ENCODE data around the gene CDSN. TPM values are rescaled to one million over a fixed set of nuclear protein-coding genes. Genes with fewer than 3 reads are reported as not detected.

CDSN gene
- total and polyA plus RNA-seq, 3 experiments from 2014 or later: not detected

- CTCF ChIA-PET: no interaction called here
- Mint-ChIP-seq H3K27ac (no peak overlapping the region), H3K27me3 (no peaks in the 10 kb centered on the region), H3K4me1 (peaks cover 21 to 28% (median 26%) of the 10 kb centered on the region in 3 donors), H3K9me3 (no peaks in the 10 kb centered on the region), H3K36me3 (peaks cover 3 to 53% (median 4%) of the 10 kb centered on the region in 3 donors), H3K4me3 (no peak overlapping the region)
- H3K36me3 ChIP-seq (ENCODE audit: insufficient read depth, low read length): peaks cover 4% of the 10 kb centered on the region
- H3K27ac ChIP-seq (ENCODE audit: low read depth, low read length): no peak overlapping the region
- DNase-seq: no peak
- no peaks in the 10 kb centered on the region for H3K9me3 ChIP-seq (ENCODE audit: low read length)
- peaks cover 12% of the 10 kb centered on the region for H3K4me1 ChIP-seq (ENCODE audit: insufficient read depth, low read length)
- no peak overlapping the region for H3K4me3 ChIP-seq (ENCODE audit: low read length)
- POLR2A ChIA-PET: no interaction called here
- no peaks in the 10 kb centered on the region for H3K27me3 ChIP-seq (ENCODE audit: insufficient read depth, low read length, poor library complexity, severe bottlenecking)
Measured at GRCh38 chr6:31154436-31154835, 34.2 kb upstream of the CDSN start.

GRCh38 chr6:31152781-31153180 is 32.5 kb upstream of the CDSN start:
- H3K4me1 ChIP-seq (ENCODE audit: insufficient read depth, low read length): peaks cover 5% of the 10 kb centered on the region
- H3K36me3 ChIP-seq (ENCODE audit: insufficient read depth, low read length): peaks cover 4% of the 10 kb centered on the region
- no peaks in the 10 kb centered on the region for H3K27me3 ChIP-seq (ENCODE audit: insufficient read depth, low read length, poor library complexity, severe bottlenecking)
- H3K36me3 Mint-ChIP-seq: peaks cover 3 to 53% (median 4%) of the 10 kb centered on the region in 3 donors
- no peaks in the 10 kb centered on the region for H3K27me3 Mint-ChIP-seq
- no peaks in the 10 kb centered on the region for H3K9me3 Mint-ChIP-seq
- H3K27ac Mint-ChIP-seq: peak overlapping the region in 1 of 8 donors; percentile 48
- peaks cover 9 to 11% (median 10%) of the 10 kb centered on the region in 3 donors for H3K4me1 Mint-ChIP-seq
- H3K9me3 ChIP-seq (ENCODE audit: low read length): no peaks in the 10 kb centered on the region
- DNase-seq: no peak
- H3K4me3 ChIP-seq (ENCODE audit: low read length): no peak overlapping the region
- ChIA-PET CTCF (interaction anchor here (1.8 kb wide), 1 partner anchor 214 kb away, joined by 5 read pairs; no protein-coding TSS in a partner anchor), POLR2A (no interaction called here)
- no peak overlapping the region for H3K4me3 Mint-ChIP-seq
- H3K27ac ChIP-seq (ENCODE audit: low read depth, low read length): no peak overlapping the region

- H3K4me1 ChIP-seq (ENCODE audit: insufficient read depth, low read length): no peaks in the 10 kb centered on the region
- no peaks in the 10 kb centered on the region for H3K27me3 ChIP-seq (ENCODE audit: insufficient read depth, low read length, poor library complexity, severe bottlenecking)
- ChIA-PET CTCF (interaction anchor here (0.8 kb wide), 1 partner anchor 13 kb away, joined by 3 read pairs; no protein-coding TSS in a partner anchor), POLR2A (interaction anchor here (1.0 kb wide), 1 partner anchor 8 kb away, joined by 3 read pairs; the partner anchor contains the start of gene TCF19)
- H3K27me3 Mint-ChIP-seq: no peaks in the 10 kb centered on the region
- H3K36me3 Mint-ChIP-seq: peaks cover 2 to 59% (median 4%) of the 10 kb centered on the region in 3 donors
- H3K4me1 Mint-ChIP-seq: no peaks in the 10 kb centered on the region
- no peaks in the 10 kb centered on the region for H3K9me3 ChIP-seq (ENCODE audit: low read length)
- H3K4me3 ChIP-seq (ENCODE audit: low read length): no peak overlapping the region
- no peak overlapping the region for H3K27ac Mint-ChIP-seq
- DNase-seq: no peak
- no peaks in the 10 kb centered on the region for H3K36me3 ChIP-seq (ENCODE audit: insufficient read depth, low read length)
- H3K27ac ChIP-seq (ENCODE audit: low read depth, low read length): no peak overlapping the region
- H3K9me3 Mint-ChIP-seq: no peaks in the 10 kb centered on the region
- H3K4me3 Mint-ChIP-seq: no peak overlapping the region
Measured at GRCh38 chr6:31149827-31150447, 29.7 kb upstream of the CDSN start.

DNA sequence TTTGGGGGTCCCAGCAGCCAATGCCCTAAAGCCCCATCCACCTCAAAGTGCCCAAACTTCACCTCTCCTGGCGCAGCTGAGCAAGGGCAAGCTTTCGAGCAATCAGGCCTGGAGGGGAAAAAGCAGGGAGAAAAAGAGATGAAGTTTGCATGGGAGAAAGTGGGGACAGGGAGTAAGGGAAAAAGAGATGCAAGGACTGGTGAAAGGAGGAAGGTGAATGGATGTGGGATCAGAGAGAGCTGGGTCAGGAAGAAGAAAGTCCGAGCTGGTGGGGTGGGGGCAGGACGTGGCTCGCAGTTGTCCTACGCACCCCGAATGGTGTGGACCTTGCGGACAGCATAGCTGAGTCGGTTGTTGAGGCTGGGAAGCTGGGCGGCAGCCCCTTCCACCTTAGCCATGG is 25.1 kb upstream of the CDSN start:
- ChIA-PET POLR2A (no interaction called here), CTCF (interaction anchor here (1.0 to 1.5 kb wide), 2 partner anchors 8 to 221 kb away, joined by 4 to 5 read pairs; no protein-coding TSS in a partner anchor)
- Histone ChIP-seq H3K4me1 (ENCODE audit: insufficient read depth, low read length) (no peaks in the 10 kb centered on the region), H3K4me3 (ENCODE audit: low read length) (no peak overlapping the region), H3K36me3 (ENCODE audit: insufficient read depth, low read length) (no peaks in the 10 kb centered on the region), H3K27me3 (ENCODE audit: insufficient read depth, low read length, poor library complexity, severe bottlenecking) (no peaks in the 10 kb centered on the region), H3K27ac (ENCODE audit: low read depth, low read length) (no peak overlapping the region), H3K9me3 (ENCODE audit: low read length) (no peaks in the 10 kb centered on the region)
- Mint-ChIP-seq H3K4me1 (no peaks in the 10 kb centered on the region), H3K27ac (peak overlapping the region in 2 of 8 donors; percentile 8 to 37), H3K9me3 (no peaks in the 10 kb centered on the region), H3K27me3 (no peaks in the 10 kb centered on the region), H3K4me3 (no peak overlapping the region), H3K36me3 (peaks cover 0 to 49% (median 2%) of the 10 kb centered on the region in 3 donors)
- no peak for DNase-seq

DNA sequence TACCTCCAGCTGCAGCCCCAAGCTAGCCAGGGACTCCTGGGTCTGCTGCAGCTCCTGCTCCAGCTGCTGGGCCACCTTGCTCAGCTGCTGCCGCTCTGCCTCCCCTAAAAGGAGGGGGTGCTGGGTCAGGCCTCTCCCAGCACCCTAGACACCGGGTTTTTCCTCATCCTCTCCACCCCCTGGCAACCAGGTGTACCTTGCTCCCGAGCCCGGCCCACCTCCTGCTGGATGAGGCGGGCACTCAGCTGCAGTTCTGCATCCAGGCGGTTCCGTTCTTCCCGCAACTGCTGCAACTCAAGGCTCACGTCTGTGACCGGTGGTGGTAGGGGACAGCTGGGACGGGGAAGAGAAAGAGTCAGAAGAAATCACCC is 24.7 kb upstream of the CDSN start:
- no peaks in the 10 kb centered on the region for H3K4me1 ChIP-seq (ENCODE audit: insufficient read depth, low read length)
- H3K4me3 Mint-ChIP-seq: no peak overlapping the region
- POLR2A ChIA-PET: no interaction called here
- H3K27me3 ChIP-seq (ENCODE audit: insufficient read depth, low read length, poor library complexity, severe bottlenecking): no peaks in the 10 kb centered on the region
- no peak overlapping the region for H3K4me3 ChIP-seq (ENCODE audit: low read length)
- H3K27ac Mint-ChIP-seq: peak overlapping the region in 1 of 8 donors; percentile 37
- no peaks in the 10 kb centered on the region for H3K9me3 Mint-ChIP-seq
- H3K27ac ChIP-seq (ENCODE audit: low read depth, low read length): no peak overlapping the region
- H3K4me1 Mint-ChIP-seq: no peaks in the 10 kb centered on the region
- CTCF ChIA-PET: no interaction called here
- no peaks in the 10 kb centered on the region for H3K27me3 Mint-ChIP-seq
- H3K36me3 Mint-ChIP-seq: peaks cover 0 to 44% (median 2%) of the 10 kb centered on the region in 3 donors
- no peak for DNase-seq
- no peaks in the 10 kb centered on the region for H3K9me3 ChIP-seq (ENCODE audit: low read length)
- no peaks in the 10 kb centered on the region for H3K36me3 ChIP-seq (ENCODE audit: insufficient read depth, low read length)

- ChIA-PET POLR2A (no interaction called here), CTCF (no interaction called here)
- H3K27me3 ChIP-seq (ENCODE audit: insufficient read depth, low read length, poor library complexity, severe bottlenecking): no peaks in the 10 kb centered on the region
- peak overlapping the region in 2 of 8 donors; percentile 75 to 91 for H3K27ac Mint-ChIP-seq
- H3K4me3 Mint-ChIP-seq: no peak overlapping the region
- H3K4me1 Mint-ChIP-seq: no peaks in the 10 kb centered on the region
- H3K36me3 Mint-ChIP-seq: peaks cover 0 to 41% (median 2%) of the 10 kb centered on the region in 3 donors
- no peak for DNase-seq
- H3K4me3 ChIP-seq (ENCODE audit: low read length): no peak overlapping the region
- H3K9me3 ChIP-seq (ENCODE audit: low read length): no peaks in the 10 kb centered on the region
- H3K36me3 ChIP-seq (ENCODE audit: insufficient read depth, low read length): no peaks in the 10 kb centered on the region
- H3K4me1 ChIP-seq (ENCODE audit: insufficient read depth, low read length): no peaks in the 10 kb centered on the region
- H3K27me3 Mint-ChIP-seq: no peaks in the 10 kb centered on the region
- H3K9me3 Mint-ChIP-seq: no peaks in the 10 kb centered on the region
- H3K27ac ChIP-seq (ENCODE audit: low read depth, low read length): no peak overlapping the region
Measured at GRCh38 chr6:31144296-31144969, 24.2 kb upstream of the CDSN start.

DNA sequence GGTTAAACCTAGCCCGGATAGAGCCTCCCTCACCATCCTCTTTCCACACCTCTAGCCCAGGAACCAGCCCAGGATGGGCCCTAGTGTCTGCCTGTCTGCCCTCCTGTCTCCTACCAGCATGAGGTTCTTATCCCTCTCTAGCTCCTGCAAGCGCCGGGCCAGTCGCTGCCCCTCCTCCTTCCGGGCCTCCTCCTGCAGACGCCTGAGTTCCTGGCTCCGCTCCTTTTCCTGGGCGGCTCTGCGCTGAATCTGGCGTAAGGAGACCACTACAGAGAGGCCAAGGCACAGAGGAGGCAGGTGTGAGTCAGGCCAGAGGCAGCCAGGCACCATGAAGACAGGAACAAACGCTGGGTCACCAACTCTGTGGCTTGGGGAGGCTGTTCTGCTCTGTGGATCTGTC is 22.9 kb upstream of the CDSN start:
- Mint-ChIP-seq H3K36me3 (peaks cover 0 to 38% (median 2%) of the 10 kb centered on the region in 3 donors), H3K9me3 (no peaks in the 10 kb centered on the region), H3K27ac (peak overlapping the region in 2 of 8 donors; percentile 73 to 77), H3K27me3 (no peaks in the 10 kb centered on the region), H3K4me3 (no peak overlapping the region), H3K4me1 (no peaks in the 10 kb centered on the region)
- Histone ChIP-seq H3K4me3 (ENCODE audit: low read length) (no peak overlapping the region), H3K36me3 (ENCODE audit: insufficient read depth, low read length) (no peaks in the 10 kb centered on the region), H3K4me1 (ENCODE audit: insufficient read depth, low read length) (no peaks in the 10 kb centered on the region), H3K27me3 (ENCODE audit: insufficient read depth, low read length, poor library complexity, severe bottlenecking) (no peaks in the 10 kb centered on the region), H3K27ac (ENCODE audit: low read depth, low read length) (no peak overlapping the region), H3K9me3 (ENCODE audit: low read length) (no peaks in the 10 kb centered on the region)
- CTCF ChIA-PET: no interaction called here
- POLR2A ChIA-PET: no interaction called here
- DNase-seq: no peak

DNA sequence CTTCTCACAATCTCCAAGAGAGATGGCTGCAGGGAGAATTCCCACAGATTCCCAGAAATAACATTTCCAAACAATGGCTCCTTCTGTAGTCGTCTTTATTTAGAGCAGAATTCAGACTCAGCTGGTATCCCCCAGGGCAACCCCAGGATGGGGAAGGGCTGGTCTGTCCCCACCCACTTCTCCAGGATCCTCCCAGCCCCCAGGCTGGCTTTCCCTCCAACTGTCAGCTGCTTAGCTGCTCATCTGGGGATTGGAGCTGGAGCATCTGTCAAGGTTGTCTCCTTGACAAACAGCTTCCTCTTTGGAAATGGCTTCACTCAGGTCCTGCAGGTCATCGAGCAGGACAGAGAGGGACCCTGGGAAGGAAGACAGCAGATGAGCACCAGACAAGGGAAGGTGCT is 22.1 kb upstream of the CDSN start:
- DNase-seq: no peak
- Mint-ChIP-seq H3K27ac (peak overlapping the region in 2 of 8 donors; percentile 51 to 56), H3K4me3 (no peak overlapping the region), H3K9me3 (no peaks in the 10 kb centered on the region), H3K36me3 (peaks cover 0 to 34% (median 2%) of the 10 kb centered on the region in 3 donors), H3K4me1 (peaks cover 4 to 5% (median 4%) of the 10 kb centered on the region in 3 donors), H3K27me3 (no peaks in the 10 kb centered on the region)
- H3K36me3 ChIP-seq (ENCODE audit: insufficient read depth, low read length): no peaks in the 10 kb centered on the region
- no peaks in the 10 kb centered on the region for H3K9me3 ChIP-seq (ENCODE audit: low read length)
- no peak overlapping the region for H3K4me3 ChIP-seq (ENCODE audit: low read length)
- POLR2A ChIA-PET: no interaction called here
- CTCF ChIA-PET: interaction anchor here (13.1 kb wide), 1 partner anchor 225 kb away, joined by 80 read pairs; no protein-coding TSS in a partner anchor
- H3K4me1 ChIP-seq (ENCODE audit: insufficient read depth, low read length): peaks cover 5% of the 10 kb centered on the region
- no peak overlapping the region for H3K27ac ChIP-seq (ENCODE audit: low read depth, low read length)
- no peaks in the 10 kb centered on the region for H3K27me3 ChIP-seq (ENCODE audit: insufficient read depth, low read length, poor library complexity, severe bottlenecking)

Data from CD8-positive, alpha-beta memory T cell (primary cell).